GM18526 (cell line): ENCODE results near the gene AGL.

ENCODE experiments used
- POLR2A ChIP-seq: IDR thresholded peaks from 3 replicates; pipeline ENCODE4 v1.6.1; 2011; ENCODE audit not compliant: insufficient read length; ENCODE audit errors: extremely low read depth

AGL gene

GRCh38 chr1:99850459-99851291 lies 514 bp downstream of the AGL start:
- no peak for TF ChIP-seq POLR2A

DNA sequence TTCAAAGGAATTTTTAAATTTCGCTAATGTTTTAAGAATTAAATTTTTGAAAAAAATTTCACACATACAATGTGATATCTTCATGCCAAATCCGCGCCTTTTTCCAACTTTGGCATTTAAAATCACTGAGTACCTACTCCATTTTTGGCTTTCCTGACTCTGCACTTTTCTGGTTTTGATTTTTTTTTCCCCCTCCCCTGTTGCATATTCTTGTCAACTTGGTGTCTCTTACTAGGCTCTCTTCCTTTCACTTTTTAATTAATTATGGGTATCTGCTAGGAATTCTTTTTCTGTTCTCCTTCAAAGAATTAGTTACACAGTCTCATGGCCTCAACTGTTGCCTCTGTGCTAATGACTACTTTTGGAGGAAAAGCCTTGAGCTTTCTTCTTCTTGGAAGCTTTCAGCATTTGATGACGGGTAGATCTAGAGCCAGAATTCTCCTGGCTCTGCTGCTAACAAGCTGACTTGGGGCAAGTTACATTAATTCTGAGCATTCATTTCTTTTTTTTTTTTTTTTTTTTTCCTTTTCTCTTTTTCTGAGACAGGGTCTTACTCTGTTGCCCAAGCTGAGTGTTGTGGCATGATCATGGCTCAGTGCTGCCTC lies 1.8 kb downstream of the AGL start:
- TF ChIP-seq POLR2A: no peak

GRCh38 chr1:99852648-99853047 lies 2.5 kb downstream of the AGL start:
- TF ChIP-seq POLR2A: no peak

- TF ChIP-seq POLR2A: no peak
Measured at GRCh38 chr1:99855914-99856450, 5.8 kb downstream of the AGL start.

DNA sequence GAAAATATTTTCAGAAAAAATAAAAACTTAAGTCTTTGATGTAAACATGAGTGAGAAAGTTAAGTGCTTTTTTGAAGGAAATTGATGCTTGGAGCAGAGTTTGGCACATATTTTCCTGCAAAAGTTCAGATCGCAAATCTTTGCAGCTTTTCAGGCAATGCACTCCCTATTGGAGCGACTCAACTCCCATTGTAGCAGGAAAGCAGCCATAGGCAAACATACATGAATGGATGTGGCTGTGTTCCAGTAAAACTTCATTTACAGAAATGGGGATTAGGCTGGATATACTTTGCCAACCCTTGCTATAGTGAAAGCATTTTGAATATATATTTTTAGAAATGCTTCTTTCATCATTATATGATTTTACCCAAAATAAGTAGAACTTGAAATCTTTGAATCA lies 8.1 kb downstream of the AGL start:
- TF ChIP-seq POLR2A: no peak

DNA sequence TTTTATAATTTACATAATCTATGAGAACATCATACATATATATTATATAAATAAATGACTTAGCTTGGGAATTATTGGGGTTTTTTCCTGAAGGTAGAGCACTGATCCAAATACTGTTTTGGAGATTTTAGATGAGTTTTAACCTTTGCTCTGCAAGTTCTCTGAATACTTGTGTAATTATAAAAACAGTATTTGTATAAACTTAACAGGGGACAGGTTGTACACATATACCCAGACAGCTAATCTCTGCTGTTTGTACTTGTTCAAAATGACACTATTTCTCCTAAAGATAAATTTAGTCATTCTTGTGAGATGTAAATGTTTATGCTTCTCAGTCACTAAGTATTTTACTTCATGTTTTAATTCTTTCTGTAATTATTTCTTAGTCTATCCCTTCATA lies 8.7 kb downstream of the AGL start:
- no peak for TF ChIP-seq POLR2A

GRCh38 chr1:99860703-99861102 lies 10.5 kb downstream of the AGL start:
- no peak for TF ChIP-seq POLR2A

GRCh38 chr1:99867682-99868081 lies 17.5 kb downstream of the AGL start:
- no peak for TF ChIP-seq POLR2A

GRCh38 chr1:99869304-99869703 lies 19.1 kb downstream of the AGL start:
- TF ChIP-seq POLR2A: no peak

DNA sequence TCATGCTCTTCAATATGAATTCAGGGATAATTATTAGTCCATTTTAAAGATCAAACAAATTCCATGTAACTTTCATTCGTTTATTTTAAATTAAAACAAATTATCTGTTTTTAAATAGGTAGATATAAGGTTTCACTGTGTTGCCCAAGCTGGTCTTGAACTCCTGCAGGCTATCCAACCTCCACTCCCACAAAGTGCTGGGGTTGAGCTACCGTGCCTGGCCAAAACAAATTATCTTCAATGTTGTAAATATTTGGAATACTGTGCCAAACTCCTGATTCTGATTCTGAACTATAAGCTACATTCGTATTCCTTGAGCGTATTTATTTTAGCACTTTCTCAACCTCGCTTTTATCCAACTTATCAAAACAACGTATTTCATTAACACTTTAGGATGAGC lies 19.6 kb downstream of the AGL start:
- no peak for TF ChIP-seq POLR2A

GRCh38 chr1:99872063-99872462 lies 21.9 kb downstream of the AGL start:
- TF ChIP-seq POLR2A: no peak

- TF ChIP-seq POLR2A: no peak
Measured at GRCh38 chr1:99877568-99877967, 27.4 kb downstream of the AGL start.

GRCh38 chr1:99886179-99886578 lies 36.0 kb downstream of the AGL start:
- no peak for TF ChIP-seq POLR2A

GRCh38 chr1:99886841-99887240 lies 36.7 kb downstream of the AGL start:
- TF ChIP-seq POLR2A: no peak

- no peak for TF ChIP-seq POLR2A
Measured at GRCh38 chr1:99887890-99888289, 37.7 kb downstream of the AGL start.

DNA sequence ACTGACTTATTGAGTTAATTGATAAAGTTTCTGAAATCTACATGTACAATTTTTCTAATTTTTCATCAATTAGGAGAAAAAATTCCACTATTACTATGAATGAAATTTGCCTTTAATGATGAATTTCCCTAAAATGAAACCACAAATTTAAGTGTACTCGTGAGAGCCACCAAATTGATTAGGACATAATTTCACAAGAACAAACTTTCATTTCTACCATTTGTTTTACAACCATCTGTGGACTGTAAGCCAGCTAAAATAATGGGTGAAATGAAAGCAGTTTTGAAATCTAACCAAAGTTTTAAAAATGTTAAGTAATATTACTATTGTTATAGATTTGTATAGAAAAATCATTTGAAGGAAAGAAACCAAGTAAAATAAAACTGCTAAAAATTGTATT lies 41.8 kb downstream of the AGL start:
- TF ChIP-seq POLR2A: no peak
